ENCODE results near the gene MAPK8. TPM values are rescaled to one million over a fixed set of nuclear protein-coding genes. Genes with fewer than 3 reads are reported as not detected.

The MAPK8 gene
- total RNA-seq, 1 experiment from 2014 or later: 52.9 TPM

- Mint-ChIP-seq H3K4me3 (ENCODE audit: unreplicated experiment) (no peak overlapping the region), H3K4me1 (ENCODE audit: insufficient read depth, unreplicated experiment) (peaks cover 12% of the 10 kb centered on the region), H3K9me3 (ENCODE audit: unreplicated experiment) (no peaks in the 10 kb centered on the region), H3K27me3 (ENCODE audit: insufficient read depth, unreplicated experiment) (no peaks in the 10 kb centered on the region), H3K36me3 (ENCODE audit: insufficient read depth, unreplicated experiment) (no peaks in the 10 kb centered on the region), H3K27ac (ENCODE audit: low read depth, unreplicated experiment) (no peak overlapping the region)
- no TSS peak for BruUV-seq (replicated peaks)
- POLR2A ChIA-PET: interaction anchor here (1.0 to 1.7 kb wide), 2 partner anchors 13 to 40 kb away, joined by 4 to 8 read pairs; no protein-coding TSS in a partner anchor
- peak; percentile 81 for DNase-seq (ENCODE audit: unreplicated experiment)
- CTCF ChIA-PET: interaction anchor here (0.6 to 1.0 kb wide), 3 partner anchors 11 to 399 kb away, joined by 3 read pairs; no protein-coding TSS in a partner anchor
- TF ChIP-seq CTCF (IDR thresholded peaks at IDR 0.05; ENCODE audit: unreplicated experiment): no peak
- intact Hi-C loops (cut with micrococcal nuclease): no loop called here
These were observed 98.2 kb downstream of the MAPK8 start for GRCh38 chr10:48404646-48405045.

DNA sequence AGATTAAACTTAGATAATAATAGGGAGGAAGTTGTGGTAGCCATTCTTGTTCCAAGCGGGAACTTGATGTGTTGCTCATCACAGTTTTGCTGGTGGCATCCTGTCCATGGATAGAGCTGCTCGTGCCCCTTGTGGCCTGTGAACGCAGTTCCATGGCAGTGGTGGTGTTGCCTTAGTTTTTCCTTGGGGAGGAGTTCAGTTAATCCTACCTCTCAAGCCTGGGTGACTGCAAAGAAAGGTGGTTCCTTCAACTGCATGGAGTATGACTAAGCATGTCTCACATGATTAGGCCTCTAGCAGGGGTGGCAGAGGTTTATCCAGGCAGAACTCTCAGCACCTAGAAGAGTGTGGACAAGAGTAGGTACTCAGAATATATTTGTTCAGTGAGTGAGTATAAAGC lies 99.7 kb downstream of the MAPK8 start:
- peak; percentile 63 for DNase-seq (ENCODE audit: unreplicated experiment)
- no peaks in the 10 kb centered on the region for H3K4me1 Mint-ChIP-seq (ENCODE audit: insufficient read depth, unreplicated experiment)
- CTCF ChIA-PET: interaction anchor here (0.5 to 1.4 kb wide), 3 partner anchors 9 to 19 kb away, joined by 3 to 4 read pairs (median 4); no protein-coding TSS in a partner anchor
- intact Hi-C loops (cut with micrococcal nuclease): no loop called here
- H3K27ac Mint-ChIP-seq (ENCODE audit: low read depth, unreplicated experiment): no peak overlapping the region
- BruUV-seq (replicated peaks): no TSS peak
- no peak overlapping the region for H3K4me3 Mint-ChIP-seq (ENCODE audit: unreplicated experiment)
- no peaks in the 10 kb centered on the region for H3K27me3 Mint-ChIP-seq (ENCODE audit: insufficient read depth, unreplicated experiment)
- no peak for TF ChIP-seq CTCF (IDR thresholded peaks at IDR 0.05; ENCODE audit: unreplicated experiment)
- peaks cover 13% of the 10 kb centered on the region for H3K36me3 Mint-ChIP-seq (ENCODE audit: insufficient read depth, unreplicated experiment)
- no peaks in the 10 kb centered on the region for H3K9me3 Mint-ChIP-seq (ENCODE audit: unreplicated experiment)
- POLR2A ChIA-PET: interaction anchor here (1.1 to 2.0 kb wide), 4 partner anchors 9 to 19 kb away, joined by 3 to 7 read pairs (median 5); no protein-coding TSS in a partner anchor

DNA sequence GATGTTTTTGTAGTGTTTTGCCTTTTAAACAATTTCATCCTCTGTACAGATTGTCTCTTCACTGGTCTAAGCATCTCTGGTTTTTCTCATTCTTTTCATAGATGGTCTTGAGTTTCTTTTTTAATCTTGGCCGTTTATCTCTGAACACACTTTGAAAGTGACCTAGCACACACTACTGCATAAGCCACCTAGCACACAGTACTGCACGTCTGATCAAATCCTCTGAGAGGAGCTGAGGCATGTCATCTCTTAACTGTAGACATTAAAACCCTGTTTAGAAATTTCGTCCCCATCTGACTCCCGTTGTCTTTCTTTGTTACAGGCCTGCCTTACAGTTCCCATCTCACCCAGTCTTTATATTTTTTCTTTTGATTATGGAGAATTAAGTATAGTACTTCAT lies 100.2 kb downstream of the MAPK8 start:
- peaks cover 15% of the 10 kb centered on the region for H3K36me3 Mint-ChIP-seq (ENCODE audit: insufficient read depth, unreplicated experiment)
- no peak overlapping the region for H3K4me3 Mint-ChIP-seq (ENCODE audit: unreplicated experiment)
- no peak for DNase-seq (ENCODE audit: unreplicated experiment)
- intact Hi-C loops (cut with micrococcal nuclease): no loop called here
- POLR2A ChIA-PET: interaction anchor here (0.7 to 2.0 kb wide), 5 partner anchors 8 to 197 kb away, joined by 3 to 7 read pairs (median 4); no protein-coding TSS in a partner anchor
- no peaks in the 10 kb centered on the region for H3K27me3 Mint-ChIP-seq (ENCODE audit: insufficient read depth, unreplicated experiment)
- BruUV-seq (replicated peaks): no TSS peak
- CTCF ChIA-PET: interaction anchor here (0.8 to 1.4 kb wide), 3 partner anchors 11 to 43 kb away, joined by 3 to 4 read pairs (median 3); no protein-coding TSS in a partner anchor
- no peak for TF ChIP-seq CTCF (IDR thresholded peaks at IDR 0.05; ENCODE audit: unreplicated experiment)
- no peak overlapping the region for H3K27ac Mint-ChIP-seq (ENCODE audit: low read depth, unreplicated experiment)
- H3K4me1 Mint-ChIP-seq (ENCODE audit: insufficient read depth, unreplicated experiment): no peaks in the 10 kb centered on the region
- no peaks in the 10 kb centered on the region for H3K9me3 Mint-ChIP-seq (ENCODE audit: unreplicated experiment)

DNA sequence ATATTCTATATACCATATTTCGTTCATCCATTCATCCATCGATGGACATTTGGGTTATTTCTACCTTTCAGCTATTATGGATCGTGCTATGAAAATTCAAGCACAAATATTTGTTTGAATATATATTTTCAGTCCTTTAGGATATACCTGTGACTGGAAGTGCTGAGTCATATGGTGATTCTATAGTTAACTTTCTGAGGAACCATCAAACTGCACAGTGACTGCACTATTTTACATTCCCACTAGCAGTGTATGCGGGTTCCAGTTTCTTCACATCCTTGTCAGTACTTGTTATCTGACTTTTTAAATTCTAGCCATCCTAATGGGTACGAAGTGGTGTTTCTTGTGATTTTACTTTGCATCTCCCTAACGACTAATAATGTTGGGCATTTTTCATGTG lies 104.0 kb downstream of the MAPK8 start:
- POLR2A ChIA-PET: no interaction called here
- intact Hi-C loops (cut with micrococcal nuclease): loop anchor here (10.0 kb wide), 1 partner anchor 96 kb away; no protein-coding TSS in a partner anchor
- Mint-ChIP-seq H3K27ac (ENCODE audit: low read depth, unreplicated experiment) (no peak overlapping the region), H3K27me3 (ENCODE audit: insufficient read depth, unreplicated experiment) (no peaks in the 10 kb centered on the region), H3K9me3 (ENCODE audit: unreplicated experiment) (peaks cover 8% of the 10 kb centered on the region), H3K4me3 (ENCODE audit: unreplicated experiment) (no peak overlapping the region), H3K36me3 (ENCODE audit: insufficient read depth, unreplicated experiment) (peaks cover 27% of the 10 kb centered on the region), H3K4me1 (ENCODE audit: insufficient read depth, unreplicated experiment) (peaks cover 12% of the 10 kb centered on the region)
- no peak for TF ChIP-seq CTCF (IDR thresholded peaks at IDR 0.05; ENCODE audit: unreplicated experiment)
- BruUV-seq (replicated peaks): no TSS peak
- CTCF ChIA-PET: no interaction called here
- DNase-seq (ENCODE audit: unreplicated experiment): no peak

Measured in MCF 10A (cell line).